ENCODE measurements around the gene RGS4.

RGS4 gene

GRCh38 chr1:163072658-163073057 lies 3.5 kb downstream of the RGS4 start:
- TF ChIP-seq CTCF (IDR thresholded peaks at IDR 0.05; ENCODE audit: control insufficient read depth, extremely low read depth, insufficient read depth), result no peak
- DNase-seq (ENCODE audit: low read depth), result no peak
- H3K4me3 ChIP-seq (ENCODE audit: low read depth, low read length), result no peak overlapping the region

GRCh38 chr1:163074004-163074403 lies 4.8 kb downstream of the RGS4 start:
- TF ChIP-seq CTCF (IDR thresholded peaks at IDR 0.05; ENCODE audit: control insufficient read depth, extremely low read depth, insufficient read depth), result no peak
- H3K4me3 ChIP-seq (ENCODE audit: low read depth, low read length), result no peak overlapping the region
- DNase-seq (ENCODE audit: low read depth), result no peak

- no peak for DNase-seq (ENCODE audit: low read depth)
- no peak overlapping the region for H3K4me3 ChIP-seq (ENCODE audit: low read depth, low read length)
- no peak for TF ChIP-seq CTCF (IDR thresholded peaks at IDR 0.05; ENCODE audit: control insufficient read depth, extremely low read depth, insufficient read depth)
Observed at GRCh38 chr1:163074716-163075284, 5.6 kb downstream of the RGS4 start.

GRCh38 chr1:163076044-163076443 lies 6.9 kb downstream of the RGS4 start:
- no peak for DNase-seq (ENCODE audit: low read depth)
- no peak overlapping the region for H3K4me3 ChIP-seq (ENCODE audit: low read depth, low read length)
- TF ChIP-seq CTCF (IDR thresholded peaks at IDR 0.05; ENCODE audit: control insufficient read depth, extremely low read depth, insufficient read depth), result no peak

GRCh38 chr1:163076446-163076845 lies 7.3 kb downstream of the RGS4 start:
- TF ChIP-seq CTCF (IDR thresholded peaks at IDR 0.05; ENCODE audit: control insufficient read depth, extremely low read depth, insufficient read depth), result no peak

GRCh38 chr1:163076981-163077761 lies 8.0 kb downstream of the RGS4 start:
- H3K4me3 ChIP-seq (ENCODE audit: low read depth, low read length), result no peak overlapping the region
- DNase-seq (ENCODE audit: low read depth), result no peak
- TF ChIP-seq CTCF (IDR thresholded peaks at IDR 0.05; ENCODE audit: control insufficient read depth, extremely low read depth, insufficient read depth), result no peak

More at GRCh38 chr1:163076446-163076845, 7.3 kb downstream of the RGS4 start:
- H3K4me3 ChIP-seq (ENCODE audit: low read depth, low read length), result no peak overlapping the region
- DNase-seq (ENCODE audit: low read depth), result no peak
